Stimulated activated naive CD8-positive, alpha-beta T cell treated with anti-CD3 and anti-CD28 coated beads, Interleukin-15, Interleukin-2, amounts not matched to agents 100 ng/mL and 50 ng/mL, for 24 hours (primary cell): Measurements from ENCODE around the gene CYP2W1.

ENCODE experiments used
- H3K27ac Mint-ChIP-seq: one replicate; pipeline ENCODE4 v1.8.0; 2021; ENCODE audit warnings: mild to moderate bottlenecking, mixed read lengths
- H3K27me3 Mint-ChIP-seq: one replicate; pipeline ENCODE4 v1.8.0; 2021; ENCODE audit warnings: mixed read lengths
- H3K36me3 Mint-ChIP-seq: one replicate; pipeline ENCODE4 v1.8.0; 2021; ENCODE audit warnings: low read depth, mixed read lengths
- H3K4me1 Mint-ChIP-seq: one replicate; pipeline ENCODE4 v1.8.0; 2021; ENCODE audit warnings: low read depth, mixed read lengths
- H3K4me3 Mint-ChIP-seq: one replicate; pipeline ENCODE4 v1.8.0; 2021; ENCODE audit warnings: mild to moderate bottlenecking, mixed read lengths
- H3K9me3 Mint-ChIP-seq: one replicate; pipeline ENCODE4 v1.8.0; 2021; ENCODE audit warnings: mixed read lengths

The CYP2W1 gene

DNA sequence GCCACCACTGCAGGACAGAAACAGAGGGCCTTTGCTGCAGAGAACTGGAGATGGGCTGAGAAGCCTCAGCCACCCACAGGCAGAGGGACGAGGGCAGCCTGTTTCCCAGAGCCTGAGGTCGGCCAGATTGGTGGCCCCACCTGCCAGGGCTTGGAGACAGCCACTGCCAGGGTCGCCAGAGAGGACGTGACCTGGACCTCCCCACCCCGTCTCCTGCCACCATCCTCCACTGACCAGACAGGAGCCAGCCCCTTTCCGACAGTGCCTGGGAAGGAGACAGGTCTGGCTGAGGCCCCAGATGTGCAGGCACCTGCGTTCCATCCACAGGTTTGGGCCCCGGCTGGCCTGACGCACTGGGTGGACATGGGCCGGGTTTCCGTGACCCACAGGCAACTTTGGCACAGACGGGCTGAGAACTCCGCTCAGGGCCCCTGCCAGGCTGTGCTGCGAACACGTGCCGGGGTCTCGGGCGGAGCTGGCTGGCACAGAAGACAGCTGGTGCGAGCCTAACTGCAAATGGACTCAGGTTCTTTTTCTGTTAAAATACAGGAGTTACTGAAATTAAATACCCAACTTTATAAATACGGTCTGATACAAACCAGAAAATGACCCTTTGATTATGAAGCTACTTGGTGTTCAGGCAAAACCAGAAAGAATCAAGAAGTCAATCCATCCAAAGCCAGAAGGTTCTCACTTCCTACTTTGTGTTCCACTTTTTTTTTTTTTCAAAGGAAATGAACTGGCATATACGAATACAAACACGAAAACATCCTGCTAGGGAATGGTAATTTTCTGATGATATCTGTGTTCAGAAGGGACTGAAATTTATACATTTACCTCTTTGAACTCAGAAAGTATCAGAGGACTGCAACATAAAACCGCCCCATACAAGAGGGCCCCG, 14.5 kb upstream of the CYP2W1 start:
- no peak overlapping the region for H3K27ac Mint-ChIP-seq
- H3K36me3 Mint-ChIP-seq = peaks cover 51% of the 10 kb centered on the region
- peaks cover 38% of the 10 kb centered on the region for H3K4me1 Mint-ChIP-seq
- no peak overlapping the region for H3K4me3 Mint-ChIP-seq
- H3K27me3 Mint-ChIP-seq = no peaks in the 10 kb centered on the region
- H3K9me3 Mint-ChIP-seq = no peaks in the 10 kb centered on the region

DNA sequence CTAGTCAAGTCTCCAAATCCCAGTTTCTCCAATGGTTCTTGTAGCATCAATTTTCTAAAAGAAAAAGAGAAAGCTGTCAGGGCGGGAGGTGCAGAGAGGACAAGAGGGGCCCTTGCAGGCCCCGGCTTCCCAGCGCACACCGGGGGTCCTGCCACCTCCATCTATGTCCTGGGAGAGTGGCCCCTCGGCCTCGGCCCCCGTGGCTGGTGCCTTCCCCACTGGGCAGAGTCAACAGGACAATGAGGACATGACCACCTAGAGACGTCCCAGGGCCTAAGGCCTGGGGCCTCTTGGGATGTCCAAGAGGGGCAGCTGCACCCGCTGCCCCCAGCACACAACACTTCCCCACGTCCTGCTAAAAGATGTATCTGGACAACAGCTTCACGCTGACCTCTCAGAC, 13.6 kb upstream of the CYP2W1 start:
- Mint-ChIP-seq H3K36me3 (peaks cover 51% of the 10 kb centered on the region), H3K4me1 (peaks cover 36% of the 10 kb centered on the region), H3K27me3 (no peaks in the 10 kb centered on the region), H3K4me3 (no peak overlapping the region), H3K9me3 (no peaks in the 10 kb centered on the region), H3K27ac (no peak overlapping the region)

DNA sequence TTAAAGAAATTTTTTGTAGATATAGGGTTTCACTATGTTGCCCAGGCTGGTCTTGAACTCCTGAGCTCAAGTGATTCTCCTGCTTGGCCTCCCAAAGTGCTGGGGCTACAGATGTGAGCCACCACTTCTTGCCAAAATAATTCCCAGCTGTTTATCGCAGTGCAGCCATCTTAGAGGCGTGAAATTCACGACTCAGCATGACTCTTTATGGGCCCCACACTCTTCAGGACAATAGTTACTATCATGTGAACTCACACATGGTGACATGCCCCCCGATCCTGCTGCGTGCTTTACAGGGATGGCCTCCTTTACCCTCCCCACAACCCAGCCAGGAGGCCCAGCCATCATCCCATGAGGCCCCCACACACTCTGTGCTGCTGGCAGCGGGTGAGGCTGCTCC, 12.2 kb upstream of the CYP2W1 start:
- H3K36me3 Mint-ChIP-seq = peaks cover 51% of the 10 kb centered on the region
- no peaks in the 10 kb centered on the region for H3K9me3 Mint-ChIP-seq
- no peak overlapping the region for H3K27ac Mint-ChIP-seq
- peaks cover 28% of the 10 kb centered on the region for H3K4me1 Mint-ChIP-seq
- H3K4me3 Mint-ChIP-seq = no peak overlapping the region
- H3K27me3 Mint-ChIP-seq = no peaks in the 10 kb centered on the region

DNA sequence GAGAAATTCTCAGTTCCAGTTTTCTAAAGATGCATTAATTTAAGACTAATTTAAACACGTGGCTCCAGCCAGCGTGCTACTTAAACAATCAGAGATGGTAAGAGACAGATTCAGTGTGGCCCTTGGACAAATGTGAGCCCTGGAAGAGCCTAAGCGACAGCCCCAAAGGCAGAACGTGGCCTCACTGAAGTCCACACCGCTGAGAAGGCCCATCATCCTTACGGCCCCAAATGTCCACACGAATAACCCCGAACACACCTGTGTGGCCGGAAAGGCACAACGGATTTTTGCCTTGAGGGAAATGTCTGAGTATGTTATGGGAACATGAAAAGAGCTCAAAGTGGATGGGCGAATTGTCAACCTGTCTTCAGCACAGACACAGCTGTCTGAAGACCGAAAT, 10.9 kb upstream of the CYP2W1 start:
- Mint-ChIP-seq H3K4me3 (no peak overlapping the region), H3K4me1 (peaks cover 28% of the 10 kb centered on the region), H3K9me3 (no peaks in the 10 kb centered on the region), H3K36me3 (peaks cover 49% of the 10 kb centered on the region), H3K27me3 (no peaks in the 10 kb centered on the region), H3K27ac (peak overlapping the region; percentile 11)

DNA sequence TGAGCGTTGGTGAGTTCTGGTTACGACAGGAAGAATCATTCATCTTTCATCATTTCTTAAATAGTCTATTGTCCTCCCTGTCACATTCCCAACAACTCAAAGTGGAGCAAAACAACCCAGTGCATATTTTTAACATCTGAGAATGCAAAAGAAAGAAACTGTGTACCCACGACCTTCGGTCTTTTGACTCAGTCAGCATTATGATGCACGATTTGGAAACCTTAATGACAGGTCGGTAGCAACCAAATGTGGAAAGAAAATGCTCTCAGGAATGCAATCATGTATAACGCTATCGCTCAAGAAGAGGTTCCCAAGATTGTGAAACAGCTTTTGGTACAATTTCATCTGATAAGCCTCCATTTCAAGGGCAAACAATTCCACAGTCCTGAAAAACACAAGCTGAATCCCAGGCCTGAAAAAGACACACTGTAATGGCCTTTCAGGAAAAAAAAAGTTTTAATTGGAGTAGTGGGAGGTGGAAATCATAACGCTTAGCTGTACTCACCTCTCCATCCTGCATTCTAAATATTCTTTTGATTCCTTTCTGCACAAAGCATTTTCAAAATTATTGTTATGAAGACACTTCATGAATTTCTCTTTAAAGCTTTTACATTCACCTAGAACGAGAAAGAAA, 10.2 kb upstream of the CYP2W1 start:
- H3K9me3 Mint-ChIP-seq = no peaks in the 10 kb centered on the region
- H3K4me1 Mint-ChIP-seq = peaks cover 28% of the 10 kb centered on the region
- H3K27ac Mint-ChIP-seq = peak overlapping the region; percentile 16
- H3K36me3 Mint-ChIP-seq = peaks cover 42% of the 10 kb centered on the region
- H3K4me3 Mint-ChIP-seq = peak overlapping the region; percentile 47
- H3K27me3 Mint-ChIP-seq = no peaks in the 10 kb centered on the region

DNA sequence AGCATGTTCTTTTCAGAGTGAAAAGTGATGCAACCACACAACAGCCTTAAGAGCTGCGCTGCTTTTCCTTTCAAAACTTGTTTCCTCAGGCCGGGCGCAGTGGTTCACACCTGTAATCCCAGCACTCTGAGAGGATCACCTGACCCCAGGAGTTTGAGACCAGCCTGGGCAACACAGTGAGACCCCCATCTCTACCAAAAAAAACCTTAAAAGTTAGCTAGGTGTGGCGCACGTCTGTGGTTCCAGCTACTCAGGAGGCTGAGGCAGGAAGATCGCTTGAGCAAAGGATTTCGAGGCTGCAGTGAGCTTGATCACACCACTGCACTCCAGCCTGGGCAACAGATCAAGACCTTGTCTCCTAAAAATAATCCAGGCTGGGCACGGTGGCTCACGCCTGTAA, 9.7 kb upstream of the CYP2W1 start:
- H3K36me3 Mint-ChIP-seq = peaks cover 37% of the 10 kb centered on the region
- H3K9me3 Mint-ChIP-seq = no peaks in the 10 kb centered on the region
- peak overlapping the region; percentile 47 for H3K4me3 Mint-ChIP-seq
- no peaks in the 10 kb centered on the region for H3K27me3 Mint-ChIP-seq
- H3K27ac Mint-ChIP-seq = peak overlapping the region; percentile 21
- H3K4me1 Mint-ChIP-seq = peaks cover 28% of the 10 kb centered on the region

DNA sequence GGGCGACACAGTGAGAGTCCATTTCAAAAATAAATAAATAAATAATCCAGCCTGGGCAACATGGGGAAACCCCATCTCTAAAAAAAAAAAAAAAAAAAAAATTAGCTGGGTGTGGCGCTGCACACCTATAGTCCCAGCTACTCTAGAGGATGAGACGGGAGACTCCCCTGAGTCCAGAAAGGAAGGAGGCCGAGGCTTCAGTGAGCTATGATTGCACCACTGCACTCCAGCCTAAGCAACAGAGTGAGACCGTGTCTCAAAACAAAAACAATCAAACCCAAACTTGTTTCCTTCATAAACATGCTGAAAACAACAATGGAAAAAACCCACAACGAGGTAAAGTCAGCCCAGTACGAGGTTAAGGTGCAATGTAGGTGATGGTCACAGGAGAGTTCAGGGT, 8.8 kb upstream of the CYP2W1 start:
- H3K9me3 Mint-ChIP-seq = no peaks in the 10 kb centered on the region
- peaks cover 28% of the 10 kb centered on the region for H3K4me1 Mint-ChIP-seq
- peak overlapping the region; percentile 96 for H3K27ac Mint-ChIP-seq
- peak overlapping the region; percentile 97 for H3K4me3 Mint-ChIP-seq
- H3K27me3 Mint-ChIP-seq = no peaks in the 10 kb centered on the region
- peaks cover 31% of the 10 kb centered on the region for H3K36me3 Mint-ChIP-seq

DNA sequence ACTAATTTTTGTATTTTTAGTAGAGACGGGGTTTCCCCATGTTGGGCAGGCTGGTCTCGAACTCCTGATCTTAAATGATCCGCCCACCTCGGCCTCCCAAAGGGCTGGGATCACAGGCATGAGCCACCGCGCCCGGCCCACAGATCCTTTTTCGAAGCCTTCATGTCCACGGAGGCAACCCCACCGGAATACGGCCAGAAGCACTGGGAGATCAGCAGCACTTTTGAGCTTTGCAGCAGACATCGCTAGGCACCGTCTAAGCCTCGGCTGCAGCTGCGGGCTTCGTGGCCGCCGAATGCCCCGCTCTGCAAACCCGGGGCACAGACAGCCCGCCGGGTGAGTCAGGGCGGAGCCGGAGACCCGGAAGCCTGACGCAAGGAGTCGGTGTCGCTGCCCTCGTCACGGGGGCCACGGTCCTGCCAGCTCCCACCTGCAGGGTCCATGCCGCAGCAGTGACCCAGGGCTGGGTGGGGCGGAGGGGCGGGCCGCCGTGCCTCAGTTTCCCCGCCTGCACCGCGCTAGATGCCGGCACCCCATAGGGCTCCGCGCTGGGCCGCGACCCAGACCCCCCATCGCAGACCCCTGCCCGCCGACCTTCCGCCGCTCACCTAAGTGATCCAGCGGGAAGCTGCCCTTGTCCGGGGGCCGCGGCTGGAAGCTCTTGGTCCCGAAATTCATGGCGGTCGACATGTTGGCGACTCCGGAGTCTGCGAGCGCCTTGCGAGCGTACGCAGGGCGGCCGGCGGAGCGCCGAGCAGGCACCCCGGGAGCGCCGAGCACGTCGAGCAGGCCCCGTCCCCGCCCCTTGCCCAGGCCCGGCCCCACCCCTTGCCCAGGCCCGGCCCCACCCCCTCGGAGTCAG, 7.9 kb upstream of the CYP2W1 start, which contains the start of gene COX19:
Gene COX19 (minus strand): TSS at position 730 of the 862 bp plus-strand sequence. CDS start 40 bp downstream, at position 690.
- Mint-ChIP-seq H3K9me3 (no peaks in the 10 kb centered on the region), H3K36me3 (peaks cover 25% of the 10 kb centered on the region), H3K27ac (peak within 1 kb of the TSS; percentile 96), H3K4me1 (peaks cover 28% of the 10 kb centered on the region), H3K27me3 (no peaks in the 10 kb centered on the region), H3K4me3 (peak within 1 kb of the TSS; percentile 97)

DNA sequence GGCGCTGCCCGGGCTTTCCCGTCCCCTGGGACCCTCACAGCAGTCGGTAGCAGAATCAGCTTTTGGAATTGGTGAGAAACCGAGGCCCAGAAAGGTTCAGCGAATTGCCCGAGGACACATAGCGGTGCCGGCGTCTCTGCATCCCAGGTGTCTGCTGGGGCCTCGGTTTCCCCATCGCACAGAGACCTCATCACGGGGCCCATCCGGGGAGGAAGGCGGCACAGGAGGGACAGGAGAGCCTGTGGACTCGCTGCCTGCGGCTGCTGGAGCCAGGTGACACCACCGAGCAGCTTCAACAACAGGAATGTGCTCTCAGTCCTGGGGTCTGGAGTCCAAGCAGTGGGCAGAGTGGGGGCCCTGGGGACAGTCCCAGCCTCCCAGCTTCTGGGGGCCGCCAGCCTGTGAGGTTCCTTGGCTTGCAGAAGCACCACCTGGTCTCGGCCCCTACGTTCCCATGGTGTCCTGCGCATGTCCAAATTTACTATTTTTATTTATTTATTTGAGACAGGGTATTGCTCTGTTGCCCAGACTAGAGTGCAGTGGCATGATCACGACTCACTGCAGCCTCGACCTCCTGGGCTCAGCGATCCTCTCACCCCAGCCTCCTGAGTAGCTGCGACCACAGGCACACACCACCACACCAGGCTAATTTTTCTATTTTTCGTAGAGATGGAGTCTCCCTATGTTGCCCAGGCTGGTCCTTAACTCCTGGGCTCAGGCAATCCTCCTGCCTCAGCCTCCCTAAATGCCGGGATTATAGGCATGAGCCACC, 7.1 kb upstream of the CYP2W1 start:
- H3K36me3 Mint-ChIP-seq = peaks cover 23% of the 10 kb centered on the region
- no peak overlapping the region for H3K4me3 Mint-ChIP-seq
- H3K4me1 Mint-ChIP-seq = peaks cover 28% of the 10 kb centered on the region
- H3K9me3 Mint-ChIP-seq = no peaks in the 10 kb centered on the region
- H3K27me3 Mint-ChIP-seq = no peaks in the 10 kb centered on the region
- H3K27ac Mint-ChIP-seq = no peak overlapping the region

DNA sequence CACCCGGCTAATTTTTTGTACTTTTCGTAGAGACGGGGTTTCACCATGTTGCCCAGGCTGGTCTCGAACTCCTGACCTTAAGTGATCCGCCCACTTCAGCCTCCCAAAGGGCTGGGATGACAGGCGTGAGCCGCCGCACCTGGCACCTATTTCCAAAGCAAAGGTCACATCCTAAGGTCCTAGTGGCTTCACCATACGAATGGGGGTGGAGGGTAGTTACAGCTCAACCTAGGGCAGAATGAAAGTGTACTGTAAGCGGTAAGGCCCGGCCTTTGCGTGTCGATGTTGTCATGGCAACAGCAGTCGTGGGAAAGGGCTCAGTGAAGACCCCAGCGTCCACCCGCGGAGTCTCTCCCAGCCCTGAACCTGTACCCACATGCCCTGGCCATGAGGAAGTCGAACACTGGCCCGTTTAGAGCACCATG, 6.1 kb upstream of the CYP2W1 start:
- Mint-ChIP-seq H3K4me3 (no peak overlapping the region), H3K9me3 (no peaks in the 10 kb centered on the region), H3K36me3 (peaks cover 16% of the 10 kb centered on the region), H3K4me1 (peaks cover 26% of the 10 kb centered on the region), H3K27me3 (no peaks in the 10 kb centered on the region), H3K27ac (no peak overlapping the region)

DNA sequence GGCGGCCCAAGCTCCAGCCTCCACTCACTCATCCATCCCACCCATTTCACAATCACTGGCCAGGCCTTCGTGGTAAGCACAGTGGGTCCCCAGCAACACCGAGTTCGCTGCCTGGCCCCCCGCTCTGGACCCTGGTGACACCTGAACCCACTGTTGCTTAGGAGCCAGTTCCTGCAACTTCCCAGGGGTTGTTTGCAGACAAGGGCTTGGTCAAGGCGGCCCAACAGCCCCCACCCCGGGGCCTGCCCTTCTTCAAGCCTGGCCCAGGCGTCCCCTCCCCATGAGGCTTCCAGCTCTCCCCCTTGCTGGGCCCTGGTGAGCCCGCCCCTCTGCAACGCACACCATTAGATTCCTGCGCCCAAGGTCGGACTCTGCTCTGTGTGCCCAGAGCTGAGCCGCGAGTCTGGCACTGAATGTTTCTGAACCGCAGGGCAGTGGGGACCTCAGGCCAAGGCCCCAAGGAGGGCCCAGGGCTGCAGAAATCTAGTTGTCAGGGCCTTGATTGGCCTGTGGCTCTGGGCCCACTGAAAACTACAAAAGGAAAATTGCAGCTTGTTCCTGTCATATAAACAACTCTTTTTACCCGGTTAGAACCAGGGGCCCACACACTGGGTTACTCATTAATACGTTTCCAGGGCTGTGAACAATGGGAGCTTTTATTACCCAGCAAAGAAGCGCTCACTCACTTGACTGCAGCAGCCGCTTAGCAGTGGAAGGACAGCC, 5.5 kb upstream of the CYP2W1 start:
- Mint-ChIP-seq H3K36me3 (peaks cover 10% of the 10 kb centered on the region), H3K9me3 (no peaks in the 10 kb centered on the region), H3K4me1 (peaks cover 20% of the 10 kb centered on the region), H3K27me3 (no peaks in the 10 kb centered on the region), H3K4me3 (no peak overlapping the region), H3K27ac (no peak overlapping the region)

DNA sequence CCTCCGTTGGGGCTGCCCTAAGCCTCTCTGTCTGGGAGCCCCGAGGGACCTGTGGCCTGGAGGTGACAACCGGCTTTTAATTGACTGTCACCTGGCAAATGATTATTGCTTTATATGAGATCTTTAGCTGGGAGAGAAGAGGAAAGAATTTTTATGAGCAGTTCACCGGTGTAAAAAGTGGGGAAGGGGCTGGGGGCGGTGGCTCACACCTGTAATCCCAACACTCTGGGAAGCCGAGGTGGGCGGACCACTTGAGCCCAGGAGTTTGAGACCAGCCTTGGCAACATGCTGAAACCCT, 5.0 kb upstream of the CYP2W1 start:
- no peak overlapping the region for H3K4me3 Mint-ChIP-seq

DNA sequence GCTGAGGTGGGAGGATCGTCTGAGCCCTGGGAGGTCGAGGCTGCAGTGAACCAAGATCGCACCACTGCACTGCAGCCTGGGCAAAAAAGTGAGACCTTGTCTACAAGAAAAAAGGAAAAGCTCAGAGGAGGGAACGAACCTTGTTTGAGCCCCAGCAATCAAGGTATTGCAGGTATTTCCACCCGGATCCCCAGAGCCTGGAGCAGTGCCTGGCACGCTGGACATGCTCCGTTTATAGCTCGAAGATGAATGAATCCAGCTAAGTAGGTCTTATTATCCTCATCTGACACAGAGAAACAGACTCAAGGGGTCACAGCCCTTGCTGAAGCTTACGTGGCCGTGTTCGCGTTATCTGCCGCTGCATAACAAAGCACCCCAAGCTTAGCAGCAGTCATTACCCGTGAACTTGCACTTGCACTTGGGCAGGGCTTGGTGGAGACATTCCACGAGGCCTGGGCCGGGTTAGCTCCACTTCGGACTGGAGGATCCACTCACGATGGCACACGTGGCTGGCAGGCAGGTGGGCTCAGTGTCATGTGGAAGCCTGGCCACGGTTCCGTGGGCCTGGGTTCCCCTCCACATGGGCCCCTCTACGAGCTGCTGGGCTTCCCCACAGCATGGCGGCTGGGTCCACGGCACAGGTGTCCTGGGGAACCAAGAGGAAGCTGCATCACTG, 4.4 kb upstream of the CYP2W1 start:
- H3K27me3 Mint-ChIP-seq = no peaks in the 10 kb centered on the region
- no peak overlapping the region for H3K27ac Mint-ChIP-seq
- no peaks in the 10 kb centered on the region for H3K36me3 Mint-ChIP-seq
- peaks cover 9% of the 10 kb centered on the region for H3K4me1 Mint-ChIP-seq
- H3K9me3 Mint-ChIP-seq = no peaks in the 10 kb centered on the region
- no peak overlapping the region for H3K4me3 Mint-ChIP-seq

More for the DNA sequence above, 5.0 kb upstream of the CYP2W1 start:
- no peaks in the 10 kb centered on the region for H3K27me3 Mint-ChIP-seq
- H3K9me3 Mint-ChIP-seq = no peaks in the 10 kb centered on the region
- H3K4me1 Mint-ChIP-seq = peaks cover 15% of the 10 kb centered on the region
- no peak overlapping the region for H3K27ac Mint-ChIP-seq
- H3K36me3 Mint-ChIP-seq = peaks cover 5% of the 10 kb centered on the region
